Measurements from ENCODE around the gene F3.

DNA sequence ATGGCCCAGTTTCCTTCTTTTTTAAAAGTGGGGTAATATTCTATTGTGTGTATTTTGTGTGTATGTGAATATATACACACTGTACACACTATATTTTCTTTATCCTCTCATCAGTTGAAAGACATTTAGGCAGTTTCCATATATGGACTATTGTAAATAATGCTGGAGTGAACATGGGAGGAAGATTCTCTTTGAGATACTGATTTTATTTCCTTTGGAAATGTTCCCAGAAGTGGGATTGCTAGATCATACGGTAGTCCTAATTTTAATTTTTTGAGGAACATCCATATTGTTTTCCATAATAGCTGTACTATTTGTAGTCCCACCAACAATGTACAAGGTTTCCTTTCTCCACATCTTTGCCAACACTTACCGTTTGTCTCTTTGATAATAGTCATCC is 51.0 kb downstream of the F3 start:
- TF ChIP-seq, protein P1, sequence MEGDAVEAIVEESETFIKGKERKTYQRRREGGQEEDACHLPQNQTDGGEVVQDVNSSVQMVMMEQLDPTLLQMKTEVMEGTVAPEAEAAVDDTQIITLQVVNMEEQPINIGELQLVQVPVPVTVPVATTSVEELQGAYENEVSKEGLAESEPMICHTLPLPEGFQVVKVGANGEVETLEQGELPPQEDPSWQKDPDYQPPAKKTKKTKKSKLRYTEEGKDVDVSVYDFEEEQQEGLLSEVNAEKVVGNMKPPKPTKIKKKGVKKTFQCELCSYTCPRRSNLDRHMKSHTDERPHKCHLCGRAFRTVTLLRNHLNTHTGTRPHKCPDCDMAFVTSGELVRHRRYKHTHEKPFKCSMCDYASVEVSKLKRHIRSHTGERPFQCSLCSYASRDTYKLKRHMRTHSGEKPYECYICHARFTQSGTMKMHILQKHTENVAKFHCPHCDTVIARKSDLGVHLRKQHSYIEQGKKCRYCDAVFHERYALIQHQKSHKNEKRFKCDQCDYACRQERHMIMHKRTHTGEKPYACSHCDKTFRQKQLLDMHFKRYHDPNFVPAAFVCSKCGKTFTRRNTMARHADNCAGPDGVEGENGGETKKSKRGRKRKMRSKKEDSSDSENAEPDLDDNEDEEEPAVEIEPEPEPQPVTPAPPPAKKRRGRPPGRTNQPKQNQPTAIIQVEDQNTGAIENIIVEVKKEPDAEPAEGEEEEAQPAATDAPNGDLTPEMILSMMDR (IDR thresholded peaks at IDR 0.05 in 4 of 5, conservative IDR thresholded peaks at IDR 0.05 in 1 of 5), result no peak
- no peak for TF ChIP-seq POLR2A (IDR thresholded peaks at IDR 0.05)

All from gastrocnemius medialis (tissue), 4 donors.